ENCODE results near the gene CNST.

GRCh38 chr1:246549665-246550064, 16.6 kb upstream of the CNST start:
- no peak for TF ChIP-seq MAFG (tag; conservative IDR thresholded peaks at IDR 0.05)
- no peak for TF ChIP-seq TBP (optimal IDR thresholded peaks at IDR 0.05; ENCODE audit: low read depth, low read length)
- no peak for TF ChIP-seq REST (IDR thresholded peaks at IDR 0.05; ENCODE audit: borderline replicate concordance)
- TF ChIP-seq REST (CRISPR knock-in tag; IDR thresholded peaks at IDR 0.05; ENCODE audit: low read depth) = no peak
- no peak for TF ChIP-seq FOXM1 (IDR thresholded peaks at IDR 0.05; ENCODE audit: low read depth)
- TF ChIP-seq FOXM1 (CRISPR knock-in tag; IDR thresholded peaks at IDR 0.05; ENCODE audit: low read depth) = no peak
- TF ChIP-seq JUNB (CRISPR knock-in tag; conservative IDR thresholded peaks at IDR 0.05) = no peak
- no peak for TF ChIP-seq NFATC3 (IDR thresholded peaks at IDR 0.05)
- TF ChIP-seq THRAP3 (IDR thresholded peaks at IDR 0.05; ENCODE audit: borderline replicate concordance) = no peak
- TF ChIP-seq NFYB (IDR thresholded peaks at IDR 0.05; ENCODE audit: extremely low read depth, insufficient read length) = no peak
- TF ChIP-seq CTCF (IDR thresholded peaks at IDR 0.05 in 2 of 3, conservative IDR thresholded peaks at IDR 0.05 in 1 of 3; ENCODE audit: insufficient read depth in 2 of 3, low read depth in 1 of 3, low read length in 3 of 3) = no peak
- no peak for TF ChIP-seq BDP1 (IDR thresholded peaks at IDR 0.05; ENCODE audit: insufficient read depth, insufficient read length)
- TF ChIP-seq MTA1 (IDR thresholded peaks at IDR 0.05; ENCODE audit: borderline replicate concordance) = no peak

Data from K562 (cell line).